Measurements from ENCODE around the gene CUX1. TPM values are rescaled to one million over a fixed set of nuclear protein-coding genes. Genes with fewer than 3 reads are reported as not detected.
A peak's percentile ranks its signal among the peaks of the same experiment; 100 is the strongest.
"Not testable (repeated sequence)": the region's sequence is repeated elsewhere in the genome, so short reads cannot be mapped to it uniquely, and the experiment has no call there.

The CUX1 gene
- total RNA-seq, 1 experiment from 2014 or later, result 39.6 TPM

DNA sequence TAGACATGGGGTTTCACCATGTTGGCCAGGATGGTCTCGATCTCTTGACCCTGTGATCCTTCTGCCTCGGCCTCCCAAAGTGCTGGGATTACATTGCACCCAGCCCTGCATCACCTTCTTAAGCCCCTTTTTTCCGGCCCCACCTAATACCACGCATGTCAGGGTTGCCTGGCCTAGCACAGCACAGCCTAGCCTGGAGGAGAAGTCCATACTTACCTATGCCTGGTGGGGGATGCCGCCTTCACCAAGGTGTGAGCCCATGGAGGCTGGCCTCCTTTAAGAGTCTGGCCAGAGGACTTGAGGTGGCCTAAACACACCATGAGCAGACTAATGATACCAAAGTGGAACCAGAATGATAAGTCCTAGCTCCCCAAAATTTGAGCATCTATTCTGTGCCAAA is 22.0 kb upstream of the CUX1 start:
- intact Hi-C loops (cut with micrococcal nuclease), result no loop called here
- Histone ChIP-seq H3K27ac (ENCODE audit: low read length) (no peak overlapping the region), H3K4me2 (ENCODE audit: low read length) (no peak overlapping the region), H2AFZ (ENCODE audit: low read length) (no peak overlapping the region), H3K4me3 (ENCODE audit: low read length) (no peak overlapping the region), H3K27me3 (ENCODE audit: low read length) (no peaks in the 10 kb centered on the region; the same call in 1 of the 2 replicates), H3F3A (ENCODE audit: low read length, unreplicated experiment) (no peaks in the 10 kb centered on the region), H4K20me1 (ENCODE audit: low read length) (no peaks in the 10 kb centered on the region), H3K9ac (ENCODE audit: low read length) (no peak overlapping the region), H3K9me3 (ENCODE audit: low read length) (no peaks in the 10 kb centered on the region), H3K36me3 (ENCODE audit: low read depth, low read length) (no peaks in the 10 kb centered on the region), H3K79me2 (ENCODE audit: low read length) (no peaks in the 10 kb centered on the region), H3K4me1 (ENCODE audit: insufficient read depth, low read length) (0 out of 2 replicates have a peak, but pooled peaks cover 5% of the 10 kb centered on the region), H3K9me2 (replicated peaks; ENCODE audit: low read length) (no peaks in the 10 kb centered on the region)
- TF ChIP-seq EZH2phosphoT487 (IDR thresholded peaks at IDR 0.05; ENCODE audit: borderline replicate concordance, low read length) (no peak), EZH2 (IDR thresholded peaks at IDR 0.05; ENCODE audit: low read length, unreplicated experiment) (no peak)
- TF ChIP-seq, protein P1, sequence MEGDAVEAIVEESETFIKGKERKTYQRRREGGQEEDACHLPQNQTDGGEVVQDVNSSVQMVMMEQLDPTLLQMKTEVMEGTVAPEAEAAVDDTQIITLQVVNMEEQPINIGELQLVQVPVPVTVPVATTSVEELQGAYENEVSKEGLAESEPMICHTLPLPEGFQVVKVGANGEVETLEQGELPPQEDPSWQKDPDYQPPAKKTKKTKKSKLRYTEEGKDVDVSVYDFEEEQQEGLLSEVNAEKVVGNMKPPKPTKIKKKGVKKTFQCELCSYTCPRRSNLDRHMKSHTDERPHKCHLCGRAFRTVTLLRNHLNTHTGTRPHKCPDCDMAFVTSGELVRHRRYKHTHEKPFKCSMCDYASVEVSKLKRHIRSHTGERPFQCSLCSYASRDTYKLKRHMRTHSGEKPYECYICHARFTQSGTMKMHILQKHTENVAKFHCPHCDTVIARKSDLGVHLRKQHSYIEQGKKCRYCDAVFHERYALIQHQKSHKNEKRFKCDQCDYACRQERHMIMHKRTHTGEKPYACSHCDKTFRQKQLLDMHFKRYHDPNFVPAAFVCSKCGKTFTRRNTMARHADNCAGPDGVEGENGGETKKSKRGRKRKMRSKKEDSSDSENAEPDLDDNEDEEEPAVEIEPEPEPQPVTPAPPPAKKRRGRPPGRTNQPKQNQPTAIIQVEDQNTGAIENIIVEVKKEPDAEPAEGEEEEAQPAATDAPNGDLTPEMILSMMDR (conservative IDR thresholded peaks at IDR 0.05; ENCODE audit: low read depth, low read length), result no peak
- POLR2A ChIA-PET (ENCODE audit: unreplicated experiment), result no interaction called here
- DNase-seq (no peak), ATAC-seq (no peak)
- CTCF ChIA-PET, result interaction anchor here (0.6 kb wide), 1 partner anchor 127 kb away, joined by 5 read pairs; no protein-coding TSS in a partner anchor
- BruUV-seq (replicated peaks), result no TSS peak

DNA sequence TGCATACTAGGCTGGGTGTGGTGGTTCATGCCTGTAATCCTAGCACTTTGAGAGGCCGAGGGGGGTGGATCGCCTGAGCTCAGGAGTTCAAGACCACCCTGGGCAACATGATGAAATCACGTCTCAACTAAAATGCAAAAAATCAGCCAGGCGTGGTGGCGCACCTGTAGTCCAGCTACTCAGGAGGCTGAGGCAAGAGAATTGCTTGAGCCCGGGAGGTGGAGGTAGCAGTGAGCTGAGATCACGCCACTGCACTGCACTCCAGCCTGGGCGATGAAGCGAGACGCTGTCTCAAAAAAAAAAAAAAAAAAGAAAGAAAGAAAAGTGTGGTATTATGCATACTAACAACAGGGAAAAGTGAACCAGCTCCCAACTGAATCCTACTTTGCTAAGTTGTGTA is 19.3 kb upstream of the CUX1 start:
- H4K20me1 ChIP-seq (ENCODE audit: low read length); H3K27me3 ChIP-seq (ENCODE audit: low read length); H3K9me2 ChIP-seq (replicated peaks; ENCODE audit: low read length); H3K4me2 ChIP-seq (ENCODE audit: low read length); H3K36me3 ChIP-seq (ENCODE audit: low read depth, low read length); intact Hi-C loops (cut with micrococcal nuclease); H3K9me3 ChIP-seq (ENCODE audit: low read length); ATAC-seq; H3K4me3 ChIP-seq (ENCODE audit: low read length); POLR2A ChIA-PET (ENCODE audit: unreplicated experiment); H3F3A ChIP-seq (ENCODE audit: low read length, unreplicated experiment); H3K27ac ChIP-seq (ENCODE audit: low read length); H3K79me2 ChIP-seq (ENCODE audit: low read length); H2AFZ ChIP-seq (ENCODE audit: low read length); H3K9ac ChIP-seq (ENCODE audit: low read length); BruUV-seq (replicated peaks); DNase-seq; H3K4me1 ChIP-seq (ENCODE audit: insufficient read depth, low read length): not testable (repeated sequence)
- CTCF ChIA-PET, result interaction anchor here (0.5 kb wide), 1 partner anchor 151 kb away, joined by 4 read pairs; no protein-coding TSS in a partner anchor

DNA sequence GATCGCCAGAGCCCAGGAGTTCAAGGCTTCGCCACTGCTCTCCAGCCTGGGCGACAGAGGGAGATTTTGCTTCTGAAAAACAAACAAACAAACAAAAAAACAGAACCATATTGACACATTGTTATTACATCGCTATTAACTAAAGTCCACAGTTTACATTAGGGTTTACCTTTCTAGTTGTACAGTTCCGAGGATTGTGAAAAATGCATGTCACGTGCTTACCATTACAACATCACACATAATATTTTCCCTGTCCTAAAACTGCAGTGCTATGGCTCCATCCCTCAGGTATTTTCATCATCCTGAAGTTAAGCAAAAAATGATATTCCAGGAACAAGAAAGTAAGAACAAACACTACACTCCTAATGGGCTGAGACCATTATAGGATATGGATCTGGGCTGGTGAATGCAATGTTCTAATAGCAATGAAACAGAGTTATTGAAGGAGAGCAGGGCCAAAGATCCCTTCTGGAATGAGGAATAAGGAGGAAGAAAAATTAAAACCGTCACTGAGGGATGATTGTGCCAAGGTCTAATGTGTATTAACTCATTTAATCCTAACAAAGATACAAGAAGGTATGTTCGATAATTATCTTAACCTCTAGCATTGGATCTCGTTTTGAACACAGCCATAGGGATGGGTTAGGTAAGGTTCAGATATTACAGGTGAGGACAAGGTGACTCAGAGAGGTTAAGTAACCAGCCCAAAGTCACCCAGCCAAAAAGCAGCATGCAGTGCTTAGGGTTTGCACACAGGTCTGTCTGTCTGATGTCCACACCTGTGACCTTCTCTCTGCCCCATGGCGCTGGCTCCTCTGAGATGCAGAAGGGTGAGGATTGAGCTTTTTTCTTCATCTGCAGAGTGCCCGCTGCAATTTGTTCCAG is 14.0 kb upstream of the CUX1 start:
- DNase-seq (no peak), ATAC-seq (no peak)
- H3K36me3 ChIP-seq (ENCODE audit: low read depth, low read length), result no peaks in the 10 kb centered on the region
- no peaks in the 10 kb centered on the region for H3K9me3 ChIP-seq (ENCODE audit: low read length)
- H3K9me2 ChIP-seq (replicated peaks; ENCODE audit: low read length), result no peaks in the 10 kb centered on the region
- H3K9ac ChIP-seq (ENCODE audit: low read length), result no peak overlapping the region
- POLR2A ChIA-PET (ENCODE audit: unreplicated experiment), result no interaction called here
- no peaks in the 10 kb centered on the region for H4K20me1 ChIP-seq (ENCODE audit: low read length)
- peak overlapping the region; percentile 53 for H3K4me2 ChIP-seq (ENCODE audit: low read length)
- intact Hi-C loops (cut with micrococcal nuclease), result no loop called here
- CTCF ChIA-PET, result no interaction called here
- no peak overlapping the region for H3K27ac ChIP-seq (ENCODE audit: low read length)
- no peaks in the 10 kb centered on the region for H3K79me2 ChIP-seq (ENCODE audit: low read length)
- H3K27me3 ChIP-seq (ENCODE audit: low read length), result peaks cover 11% of the 10 kb centered on the region
- TF ChIP-seq, protein P1 (conservative IDR thresholded peaks at IDR 0.05; ENCODE audit: low read depth, low read length), result no peak
- no peak for TF ChIP-seq EZH2 (IDR thresholded peaks at IDR 0.05; ENCODE audit: low read length, unreplicated experiment)
- no peak for TF ChIP-seq EZH2phosphoT487 (IDR thresholded peaks at IDR 0.05; ENCODE audit: borderline replicate concordance, low read length)
- H3K4me3 ChIP-seq (ENCODE audit: low read length), result peak overlapping the region; percentile 29; the same call in 1 of the 2 replicates
- H3F3A ChIP-seq (ENCODE audit: low read length, unreplicated experiment), result no peaks in the 10 kb centered on the region
- no TSS peak for BruUV-seq (replicated peaks)
- peak overlapping the region; percentile 48; the same call in 1 of the 2 replicates for H2AFZ ChIP-seq (ENCODE audit: low read length)
- H3K4me1 ChIP-seq (ENCODE audit: insufficient read depth, low read length), result no peaks in the 10 kb centered on the region
